PC-3 (cell line): ENCODE measurements around the gene EXOC6B. TPM values are rescaled to one million over a fixed set of nuclear protein-coding genes. Genes with fewer than 3 reads are reported as not detected.

Experiments used
- ATAC-seq: fragments of 200-7000 bp; cut with Tn5 transposase; 2 replicates; pipeline ENCODE4 v1.9.1; 2020; ENCODE audit warnings: mild to moderate bottlenecking, moderate library complexity
- BruUV-seq: library from RNA; stranded (reverse); fragments of 400-500 nt; replicated peaks from 2 replicates; lab custom pipeline; 2021; lab: Mats Ljungman, UMichigan
- CTCF ChIA-PET: fragments of 300-600 bp; sonication (Branson Sonifier 250); formaldehyde crosslinking; loops from one replicate; lab custom pipeline; 2022; ENCODE audit warnings: antibody characterized with exemption; lab: Charles Lee
- POLR2A ChIA-PET: fragments of 300-600 bp; sonication (Branson Sonifier 250); formaldehyde crosslinking; loops from one replicate; lab custom pipeline; 2022; ENCODE audit warnings: antibody characterized with exemption; ENCODE audit not compliant: unreplicated experiment; lab: Charles Lee
- DNase-seq: peaks from one replicate; pipeline ENCODE4 v3.0.0-alpha.2; 2015
- H2AFZ ChIP-seq: fragments of 300-600 bp; sonication (generic); 2 replicates; pipeline ENCODE4 v1.6.0; 2016; ENCODE audit warnings: antibody characterized with exemption, low read length
- H3F3A ChIP-seq: fragments of 300-600 bp; sonication (generic); one replicate; pipeline ENCODE4 v1.6.0; 2017; ENCODE audit warnings: antibody characterized with exemption, low read length, control low read depth, mild to moderate bottlenecking; ENCODE audit not compliant: unreplicated experiment
- H3K27ac ChIP-seq: fragments of 300-600 bp; sonication (generic); 2 replicates; pipeline ENCODE4 v1.5.1; 2016; ENCODE audit warnings: mild to moderate bottlenecking, low read length
- H3K27me3 ChIP-seq: fragments of 300-600 bp; sonication (generic); 2 replicates; pipeline ENCODE4 v1.6.1; 2016; ENCODE audit warnings: low read length, mixed read lengths
- H3K36me3 ChIP-seq: fragments of 300-600 bp; sonication (generic); 2 replicates; pipeline ENCODE4 v1.6.1; 2016; ENCODE audit warnings: low read depth, mixed run types, low read length, mixed read lengths
- H3K4me1 ChIP-seq: fragments of 300-600 bp; sonication (generic); 2 replicates; pipeline ENCODE4 v1.5.1; 2016; ENCODE audit warnings: low read length; ENCODE audit not compliant: insufficient read depth
- H3K4me2 ChIP-seq: fragments of 300-600 bp; sonication (generic); 2 replicates; pipeline ENCODE4 v1.6.0; 2016; ENCODE audit warnings: low read length
- H3K4me3 ChIP-seq: fragments of 300-600 bp; sonication (generic); 2 replicates; pipeline ENCODE4 v1.5.1; 2016; ENCODE audit warnings: mild to moderate bottlenecking, low read length, mixed read lengths
- H3K79me2 ChIP-seq: fragments of 300-600 bp; sonication (generic); 2 replicates; pipeline ENCODE4 v1.6.1; 2017; ENCODE audit warnings: low read length, mixed read lengths
- H3K9ac ChIP-seq: fragments of 300-600 bp; sonication (generic); 2 replicates; pipeline ENCODE4 v1.6.0; 2016; ENCODE audit warnings: mild to moderate bottlenecking, low read length
- H3K9me2 ChIP-seq: fragments of 300-600 bp; sonication (generic); replicated peaks from 2 replicates; pipeline ENCODE4 v1.6.1; 2016; ENCODE audit warnings: mixed run types, low read length, mixed read lengths
- H3K9me3 ChIP-seq: fragments of 300-600 bp; sonication (generic); 2 replicates; pipeline ENCODE4 v1.6.1; 2016; ENCODE audit warnings: low read length, mixed read lengths
- H4K20me1 ChIP-seq: fragments of 300-600 bp; sonication (generic); 2 replicates; pipeline ENCODE4 v1.6.1; 2016; ENCODE audit warnings: low read length, mixed read lengths
- CTCF ChIP-seq: fragments of 300-600 bp; sonication (generic); conservative IDR thresholded peaks from 2 replicates; pipeline ENCODE4 v1.5.1; 2017; ENCODE audit warnings: antibody characterized with exemption, low read depth, mild to moderate bottlenecking, low read length
- EZH2 ChIP-seq: fragments of 300-600 bp; sonication (generic); IDR thresholded peaks from one replicate; pipeline ENCODE4 v1.6.1; 2017; ENCODE audit warnings: antibody characterized with exemption, mild to moderate bottlenecking, low read length; ENCODE audit not compliant: unreplicated experiment
- EZH2phosphoT487 ChIP-seq: fragments of 300-600 bp; sonication (generic); IDR thresholded peaks from 2 replicates; pipeline ENCODE4 v1.6.1; 2018; ENCODE audit warnings: mild to moderate bottlenecking, antibody characterized with exemption, low read length, borderline replicate concordance
- intact Hi-C: fragments of 100-400 bp; cut with micrococcal nuclease; formaldehyde crosslinking; loops from 2 replicates; pipeline ENCODE4 v1.9.0; 2023
- total RNA-seq: library from RNA; depleted of rRNA; stranded (reverse); fragments of >200 nt; gene quantifications from 2 replicates; pipeline ENCODE4 v1.2.3, GENCODE V29; 2014

The EXOC6B gene
- total RNA-seq, 1 experiment from 2014 or later, result 13.9 TPM

DNA sequence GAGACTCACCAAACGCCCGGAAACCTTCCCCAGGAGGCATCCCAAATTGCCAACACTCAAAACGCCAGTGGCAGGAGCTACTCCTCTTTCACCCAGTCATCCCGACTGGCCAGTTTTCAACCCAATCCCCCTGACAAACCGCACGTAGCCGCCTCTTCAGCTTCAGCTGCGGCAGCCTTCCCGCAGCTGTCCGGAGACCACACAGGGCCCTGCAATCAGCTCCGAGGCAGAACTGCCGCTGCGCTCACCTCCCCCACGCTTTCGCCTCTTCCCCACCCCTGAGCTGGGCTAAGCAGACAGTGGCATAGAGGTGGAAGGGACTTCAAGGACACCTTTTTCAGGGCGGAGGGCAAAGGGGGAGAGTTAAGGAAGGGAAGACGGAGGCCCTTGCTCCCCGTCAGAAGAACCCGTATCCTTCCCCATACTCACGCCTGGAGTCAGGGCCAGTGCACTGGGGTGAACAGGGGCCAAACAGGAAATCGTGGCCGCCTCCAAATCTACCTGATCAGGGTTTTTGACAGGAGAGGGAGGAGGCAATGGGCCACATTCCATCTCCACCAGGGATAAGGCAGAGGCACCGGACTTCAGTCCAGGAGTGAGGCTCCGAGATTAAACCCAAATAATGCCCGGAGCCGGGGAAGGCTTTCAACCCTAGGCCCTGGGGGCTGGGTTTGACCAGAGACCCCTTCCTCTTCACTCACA lies 695.0 kb downstream of the EXOC6B start:
- no peak for TF ChIP-seq EZH2
- TF ChIP-seq CTCF, result no peak
- no peak for TF ChIP-seq EZH2phosphoT487
- Histone ChIP-seq H2AFZ (no peak overlapping the region), H3K4me3 (no peak overlapping the region), H3K27ac (no peak overlapping the region), H3K9ac (no peak overlapping the region), H3K36me3 (no peaks in the 10 kb centered on the region), H3F3A (no peaks in the 10 kb centered on the region), H3K27me3 (no peaks in the 10 kb centered on the region), H4K20me1 (no peaks in the 10 kb centered on the region), H3K79me2 (no peaks in the 10 kb centered on the region), H3K4me2 (no peak overlapping the region), H3K9me3 (no peaks in the 10 kb centered on the region), H3K9me2 (no peaks in the 10 kb centered on the region), H3K4me1 (no peaks in the 10 kb centered on the region)
- intact Hi-C loops, result no loop called here
- ChIA-PET CTCF (interaction anchor here (0.7 kb wide), 1 partner anchor 194 kb away, joined by 4 read pairs; no protein-coding TSS in a partner anchor), POLR2A (interaction anchor here (0.6 kb wide), 1 partner anchor 396 kb away, joined by 3 read pairs; no protein-coding TSS in a partner anchor)
- ATAC-seq (no peak), DNase-seq (no peak)
- no TSS peak for BruUV-seq

DNA sequence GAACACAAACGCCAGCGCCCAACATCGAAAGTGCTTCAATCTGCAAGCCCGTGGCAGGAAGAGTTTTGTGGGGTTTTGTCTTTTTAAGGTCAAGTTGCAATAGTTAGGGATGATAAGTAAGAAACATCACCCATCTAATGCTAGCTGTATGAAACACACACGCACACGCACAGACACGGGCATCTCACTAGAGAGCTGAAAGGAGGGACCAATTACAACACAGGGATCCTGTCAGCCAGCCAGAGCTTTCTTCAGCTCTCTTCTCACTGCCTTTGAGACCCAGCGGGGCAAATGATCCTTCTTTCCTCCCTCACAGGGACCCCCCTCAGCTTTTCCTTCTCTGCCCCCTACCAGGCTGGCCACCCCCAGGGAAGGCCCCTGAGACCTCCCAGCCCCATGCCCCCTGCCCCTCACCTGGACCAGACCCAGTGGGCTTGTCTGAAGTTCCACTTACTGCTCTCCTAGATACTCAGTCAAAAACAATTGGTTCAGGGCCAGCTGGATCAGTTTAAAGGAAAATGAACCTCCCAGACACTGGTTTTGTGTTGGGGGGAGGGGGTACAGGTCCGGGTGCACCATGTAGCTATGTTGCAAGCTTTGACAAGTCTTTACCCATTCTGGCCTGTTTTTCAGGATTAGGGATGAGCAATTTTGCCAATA lies 696.0 kb downstream of the EXOC6B start:
- no peak overlapping the region for H3K4me3 ChIP-seq
- H3K79me2 ChIP-seq, result no peaks in the 10 kb centered on the region
- DNase-seq (no peak), ATAC-seq (no peak)
- intact Hi-C loops, result no loop called here
- no peaks in the 10 kb centered on the region for H3K36me3 ChIP-seq
- H3K9me2 ChIP-seq, result no peaks in the 10 kb centered on the region
- no peaks in the 10 kb centered on the region for H3F3A ChIP-seq
- H3K27ac ChIP-seq, result no peak overlapping the region
- H3K27me3 ChIP-seq, result no peaks in the 10 kb centered on the region
- H3K4me1 ChIP-seq, result no peaks in the 10 kb centered on the region
- CTCF ChIA-PET, result no interaction called here
- no peak overlapping the region for H2AFZ ChIP-seq
- H3K9me3 ChIP-seq, result no peaks in the 10 kb centered on the region
- H3K9ac ChIP-seq, result no peak overlapping the region
- TF ChIP-seq EZH2phosphoT487 (no peak), EZH2 (no peak), CTCF (no peak)
- POLR2A ChIA-PET, result interaction anchor here (0.6 kb wide), 1 partner anchor 397 kb away, joined by 3 read pairs; no protein-coding TSS in a partner anchor
- BruUV-seq, result no TSS peak
- H4K20me1 ChIP-seq, result no peaks in the 10 kb centered on the region
- H3K4me2 ChIP-seq, result no peak overlapping the region

DNA sequence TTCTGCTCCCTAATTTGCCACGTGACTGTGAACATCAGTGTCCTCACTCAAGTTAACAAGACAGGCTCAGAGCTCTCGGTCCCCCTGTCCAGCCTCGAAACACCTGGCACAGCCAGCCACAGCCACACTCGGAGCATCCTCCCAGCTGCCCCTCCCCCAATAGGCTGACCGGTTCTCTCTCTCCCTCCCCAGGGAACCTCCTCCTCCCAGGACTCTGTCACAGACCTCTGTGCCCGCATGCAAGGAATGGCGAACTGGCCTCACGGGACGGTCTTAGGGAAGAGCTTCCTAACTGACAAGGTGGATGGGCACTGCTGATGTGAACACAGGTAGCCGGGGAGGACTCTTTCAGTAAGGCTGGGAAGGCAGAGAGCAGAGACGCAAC lies 697.0 kb downstream of the EXOC6B start:
- H4K20me1 ChIP-seq, result no peaks in the 10 kb centered on the region
- ATAC-seq (no peak), DNase-seq (no peak)
- intact Hi-C loops, result no loop called here
- ChIA-PET CTCF (no interaction called here), POLR2A (no interaction called here)
- H3K9me3 ChIP-seq, result no peaks in the 10 kb centered on the region
- H3K9me2 ChIP-seq, result no peaks in the 10 kb centered on the region
- no peak overlapping the region for H3K27ac ChIP-seq
- no peaks in the 10 kb centered on the region for H3K36me3 ChIP-seq
- H3K9ac ChIP-seq, result no peak overlapping the region
- H3K79me2 ChIP-seq, result no peaks in the 10 kb centered on the region
- TF ChIP-seq EZH2 (no peak), EZH2phosphoT487 (no peak), CTCF (no peak)
- H2AFZ ChIP-seq, result no peak overlapping the region
- no peak overlapping the region for H3K4me3 ChIP-seq
- H3K27me3 ChIP-seq, result 0 out of 2 replicates have a peak, but pooled peaks cover 7% of the 10 kb centered on the region
- no peaks in the 10 kb centered on the region for H3K4me1 ChIP-seq
- no peak overlapping the region for H3K4me2 ChIP-seq
- H3F3A ChIP-seq, result no peaks in the 10 kb centered on the region
- BruUV-seq, result no TSS peak
